Hepatocyte (in vitro differentiated cells): ENCODE results near the gene ASPHD2. TPM values are rescaled to one million over a fixed set of nuclear protein-coding genes. Genes with fewer than 3 reads are reported as not detected.

Experiments used
- DNase-seq: peaks from one replicate; pipeline ENCODE4 v3.0.0-alpha.2; 2016; ENCODE audit warnings: low spot score
- H2AFZ ChIP-seq: fragments of 200-600 bp; sonication (generic); 2 replicates; pipeline ENCODE4 v1.6.0; 2016; ENCODE audit warnings: antibody characterized with exemption, mild to moderate bottlenecking
- H3K27ac ChIP-seq: fragments of 200-600 bp; sonication (generic); 2 replicates; pipeline ENCODE4 v1.5.1; 2016; ENCODE audit warnings: mild to moderate bottlenecking
- H3K27me3 ChIP-seq: fragments of 200-600 bp; sonication (generic); 2 replicates; pipeline ENCODE4 v1.6.1; 2016
- H3K36me3 ChIP-seq: fragments of 200-600 bp; sonication (generic); replicated peaks from 2 replicates; pipeline ENCODE4 v1.5.1; 2016; ENCODE audit warnings: low read depth; ENCODE audit not compliant: insufficient read depth
- H3K4me1 ChIP-seq: fragments of 200-600 bp; sonication (generic); 2 replicates; pipeline ENCODE4 v1.5.1; 2016; ENCODE audit warnings: mild to moderate bottlenecking, moderate library complexity; ENCODE audit not compliant: insufficient read depth
- H3K4me2 ChIP-seq: fragments of 200-600 bp; sonication (generic); 2 replicates; pipeline ENCODE4 v1.6.0; 2016
- H3K4me3 ChIP-seq: fragments of 200-600 bp; sonication (generic); 2 replicates; pipeline ENCODE4 v1.5.1; 2016; ENCODE audit warnings: mild to moderate bottlenecking
- H3K79me2 ChIP-seq: fragments of 200-600 bp; sonication (generic); 2 replicates; pipeline ENCODE4 v1.6.0; 2017; ENCODE audit warnings: mild to moderate bottlenecking
- H3K9me2 ChIP-seq: fragments of 200-600 bp; sonication (generic); replicated peaks from 2 replicates; pipeline ENCODE4 v1.6.0; 2017; ENCODE audit warnings: mild to moderate bottlenecking; ENCODE audit not compliant: insufficient read depth
- H3K9me3 ChIP-seq: fragments of 200-600 bp; sonication (generic); 2 replicates; pipeline ENCODE4 v1.5.1; 2016; ENCODE audit warnings: low read depth, mild to moderate bottlenecking
- H4K20me1 ChIP-seq: fragments of 200-600 bp; sonication (generic); 2 replicates; pipeline ENCODE4 v1.6.0; 2016; ENCODE audit warnings: mild to moderate bottlenecking; ENCODE audit not compliant: insufficient read depth, poor library complexity, severe bottlenecking
- EZH2 ChIP-seq: fragments of 200-600 bp; sonication (generic); IDR thresholded peaks from 2 replicates; pipeline ENCODE4 v1.6.1; 2016; ENCODE audit warnings: antibody characterized with exemption, mild to moderate bottlenecking, borderline replicate concordance
- EZH2phosphoT487 ChIP-seq: fragments of 200-600 bp; sonication (generic); IDR thresholded peaks from one replicate; pipeline ENCODE4 v1.6.1; 2018; ENCODE audit warnings: antibody characterized with exemption, mild to moderate bottlenecking, low read depth, moderate library complexity; ENCODE audit not compliant: unreplicated experiment, severe bottlenecking
- WGBS: methylation state at CpG from one replicate; pipeline ENCODE4 v1.1.6; 2016; ENCODE audit warnings: low lambda C conversion rate; ENCODE audit errors: missing lambda C conversion rate; 5-methylcytosine and 5-hydroxymethylcytosine counted together
- polyA plus RNA-seq: library from polyadenylated mRNA; unstranded; fragments of >200 nt; fragmentation: Nextera tagmentation; extraction: Ambion mirVana; gene quantifications from 2 replicates; pipeline ENCODE4 v1.2.1, GENCODE V29; 2016
- total RNA-seq: library from RNA; depleted of rRNA; stranded (reverse); fragments of >200 nt; gene quantifications from 2 replicates; pipeline ENCODE4 v1.2.3, GENCODE V29; 2014
- TF ChIP-seq, protein P1 (sequence below): fragments of 200-600 bp; sonication (generic); IDR thresholded peaks from 2 replicates; pipeline ENCODE4 v1.5.1; 2016; ENCODE audit warnings: antibody characterized with exemption, mild to moderate bottlenecking; ENCODE audit not compliant: poor library complexity

Gene ASPHD2
- total and polyA plus RNA-seq, 2 experiments from 2014 or later, result 1.2 to 2.6 TPM

DNA sequence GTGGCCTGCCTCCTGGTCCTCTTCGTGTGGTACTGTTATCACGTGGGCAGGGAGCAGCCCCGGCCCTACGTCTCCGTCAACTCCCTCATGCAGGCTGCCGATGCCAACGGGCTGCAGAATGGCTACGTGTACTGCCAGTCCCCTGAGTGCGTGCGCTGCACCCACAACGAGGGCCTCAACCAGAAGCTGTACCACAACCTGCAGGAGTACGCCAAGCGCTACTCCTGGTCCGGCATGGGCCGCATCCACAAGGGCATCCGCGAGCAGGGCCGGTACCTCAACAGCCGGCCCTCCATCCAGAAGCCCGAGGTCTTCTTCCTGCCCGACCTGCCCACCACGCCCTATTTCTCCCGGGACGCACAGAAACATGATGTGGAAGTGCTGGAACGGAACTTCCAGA is 4.7 kb downstream of the ASPHD2 start:
- Histone ChIP-seq H3K4me1 (no peaks in the 10 kb centered on the region), H3K36me3 (no peaks in the 10 kb centered on the region), H3K27ac (no peak overlapping the region), H3K4me2 (no peak overlapping the region), H3K27me3 (peaks cover 15% of the 10 kb centered on the region), H3K79me2 (no peaks in the 10 kb centered on the region), H3K4me3 (no peak overlapping the region), H3K9me3 (no peaks in the 10 kb centered on the region), H2AFZ (no peak overlapping the region), H3K9me2 (no peaks in the 10 kb centered on the region), H4K20me1 (no peaks in the 10 kb centered on the region)
- no peak for DNase-seq
- TF ChIP-seq EZH2 (no peak), EZH2phosphoT487 (no peak)
- TF ChIP-seq, protein P1, sequence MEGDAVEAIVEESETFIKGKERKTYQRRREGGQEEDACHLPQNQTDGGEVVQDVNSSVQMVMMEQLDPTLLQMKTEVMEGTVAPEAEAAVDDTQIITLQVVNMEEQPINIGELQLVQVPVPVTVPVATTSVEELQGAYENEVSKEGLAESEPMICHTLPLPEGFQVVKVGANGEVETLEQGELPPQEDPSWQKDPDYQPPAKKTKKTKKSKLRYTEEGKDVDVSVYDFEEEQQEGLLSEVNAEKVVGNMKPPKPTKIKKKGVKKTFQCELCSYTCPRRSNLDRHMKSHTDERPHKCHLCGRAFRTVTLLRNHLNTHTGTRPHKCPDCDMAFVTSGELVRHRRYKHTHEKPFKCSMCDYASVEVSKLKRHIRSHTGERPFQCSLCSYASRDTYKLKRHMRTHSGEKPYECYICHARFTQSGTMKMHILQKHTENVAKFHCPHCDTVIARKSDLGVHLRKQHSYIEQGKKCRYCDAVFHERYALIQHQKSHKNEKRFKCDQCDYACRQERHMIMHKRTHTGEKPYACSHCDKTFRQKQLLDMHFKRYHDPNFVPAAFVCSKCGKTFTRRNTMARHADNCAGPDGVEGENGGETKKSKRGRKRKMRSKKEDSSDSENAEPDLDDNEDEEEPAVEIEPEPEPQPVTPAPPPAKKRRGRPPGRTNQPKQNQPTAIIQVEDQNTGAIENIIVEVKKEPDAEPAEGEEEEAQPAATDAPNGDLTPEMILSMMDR, result no peak
- 96% methylated on average over 25 of the region's 25 CpGs for WGBS

- peaks cover 5% of the 10 kb centered on the region for H3K27me3 ChIP-seq
- no peaks in the 10 kb centered on the region for H3K79me2 ChIP-seq
- DNase-seq, result no peak
- TF ChIP-seq EZH2, result no peak
- TF ChIP-seq, protein P1, result no peak
- TF ChIP-seq EZH2phosphoT487, result no peak
- WGBS, result 85% methylated on average over 11 of the region's 11 CpGs
- H3K9me3 ChIP-seq, result no peaks in the 10 kb centered on the region
- no peaks in the 10 kb centered on the region for H3K4me1 ChIP-seq
- H3K9me2 ChIP-seq, result no peaks in the 10 kb centered on the region
- no peak overlapping the region for H3K4me2 ChIP-seq
- H3K36me3 ChIP-seq, result no peaks in the 10 kb centered on the region
- no peaks in the 10 kb centered on the region for H4K20me1 ChIP-seq
- H2AFZ ChIP-seq, result no peak overlapping the region
- H3K27ac ChIP-seq, result no peak overlapping the region
- no peak overlapping the region for H3K4me3 ChIP-seq
Measured at GRCh38 chr22:26435327-26436093, 6.5 kb downstream of the ASPHD2 start.

DNA sequence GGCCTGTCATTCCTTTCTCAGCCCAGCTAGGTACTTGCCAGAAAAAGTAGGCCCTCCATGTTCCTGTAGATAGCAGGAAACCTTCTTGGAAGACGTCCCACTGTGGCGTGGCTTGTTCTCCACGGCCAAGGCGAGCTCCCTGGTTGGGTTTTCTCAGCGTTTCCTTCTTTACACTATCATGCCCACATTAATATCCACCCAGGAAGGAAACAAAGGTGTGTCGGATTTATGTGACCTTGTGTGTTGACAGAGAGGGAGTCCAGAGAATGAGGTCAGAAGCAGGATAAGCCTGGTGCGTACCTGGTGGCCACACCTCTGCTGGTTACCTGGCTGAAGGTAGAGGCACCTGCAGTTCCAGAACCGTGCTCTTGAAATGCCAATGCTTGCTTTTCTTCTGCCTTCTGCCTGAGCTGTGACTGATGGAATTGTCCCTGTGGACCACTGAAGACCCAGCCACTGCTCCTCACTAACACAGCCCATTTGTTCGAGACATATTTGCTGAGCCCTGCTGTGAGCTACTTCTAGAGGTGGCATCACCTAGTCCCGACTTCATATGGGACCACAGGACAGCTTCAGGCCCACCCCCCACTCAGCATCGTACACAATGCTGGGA is 7.9 kb downstream of the ASPHD2 start:
- Histone ChIP-seq H2AFZ (no peak overlapping the region), H3K79me2 (no peaks in the 10 kb centered on the region), H3K9me2 (no peaks in the 10 kb centered on the region), H3K36me3 (no peaks in the 10 kb centered on the region), H3K4me3 (no peak overlapping the region), H3K4me1 (no peaks in the 10 kb centered on the region), H4K20me1 (no peaks in the 10 kb centered on the region), H3K27ac (peak overlapping the region; percentile 47), H3K27me3 (no peaks in the 10 kb centered on the region), H3K9me3 (no peaks in the 10 kb centered on the region), H3K4me2 (peak overlapping the region; percentile 6)
- peak; percentile 62 for DNase-seq
- TF ChIP-seq EZH2phosphoT487 (no peak), EZH2 (no peak)
- TF ChIP-seq, protein P1, result no peak
- 71% methylated on average over 11 of the region's 11 CpGs for WGBS
